Measurements from ENCODE around the gene HS6ST1.

DNA sequence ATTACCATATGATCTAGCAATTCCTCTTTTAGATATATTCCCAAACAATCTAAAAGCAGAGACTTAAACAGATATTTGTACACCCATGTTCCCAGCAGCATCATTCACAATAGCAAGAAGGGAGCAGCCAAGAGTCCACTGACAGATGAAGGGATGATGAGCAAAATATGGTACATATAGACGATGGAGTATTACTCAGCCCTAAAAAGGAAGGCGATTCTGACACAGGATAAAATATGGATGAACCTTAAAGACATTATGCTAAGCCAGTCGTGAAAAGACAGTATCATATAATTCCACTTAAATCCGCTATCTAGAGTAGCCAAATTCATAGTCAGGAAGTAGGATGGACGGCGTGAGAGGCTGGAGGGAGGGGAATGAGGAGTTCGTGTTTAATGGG is 20.4 kb downstream of the HS6ST1 start:
- TF ChIP-seq, protein P1, sequence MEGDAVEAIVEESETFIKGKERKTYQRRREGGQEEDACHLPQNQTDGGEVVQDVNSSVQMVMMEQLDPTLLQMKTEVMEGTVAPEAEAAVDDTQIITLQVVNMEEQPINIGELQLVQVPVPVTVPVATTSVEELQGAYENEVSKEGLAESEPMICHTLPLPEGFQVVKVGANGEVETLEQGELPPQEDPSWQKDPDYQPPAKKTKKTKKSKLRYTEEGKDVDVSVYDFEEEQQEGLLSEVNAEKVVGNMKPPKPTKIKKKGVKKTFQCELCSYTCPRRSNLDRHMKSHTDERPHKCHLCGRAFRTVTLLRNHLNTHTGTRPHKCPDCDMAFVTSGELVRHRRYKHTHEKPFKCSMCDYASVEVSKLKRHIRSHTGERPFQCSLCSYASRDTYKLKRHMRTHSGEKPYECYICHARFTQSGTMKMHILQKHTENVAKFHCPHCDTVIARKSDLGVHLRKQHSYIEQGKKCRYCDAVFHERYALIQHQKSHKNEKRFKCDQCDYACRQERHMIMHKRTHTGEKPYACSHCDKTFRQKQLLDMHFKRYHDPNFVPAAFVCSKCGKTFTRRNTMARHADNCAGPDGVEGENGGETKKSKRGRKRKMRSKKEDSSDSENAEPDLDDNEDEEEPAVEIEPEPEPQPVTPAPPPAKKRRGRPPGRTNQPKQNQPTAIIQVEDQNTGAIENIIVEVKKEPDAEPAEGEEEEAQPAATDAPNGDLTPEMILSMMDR (IDR thresholded peaks at IDR 0.05), result no peak
- TF ChIP-seq POLR2A (IDR thresholded peaks at IDR 0.05), result no peak
